Keratinocyte (primary cell): ENCODE data around the gene TGM1.

ENCODE experiments used
- EZH2 ChIP-seq: IDR thresholded peaks from one replicate; pipeline ENCODE4 v1.6.1; 2012; ENCODE audit warnings: inconsistent platforms, mild to moderate bottlenecking, low read length, moderate library complexity
- TF ChIP-seq, protein P1 (sequence below), 3 experiments: IDR thresholded peaks in 1 of 3; conservative IDR thresholded peaks in 1 of 3; optimal IDR thresholded peaks in 1 of 3; 2 replicates in 2 of 3; 3 replicates in 1 of 3; pipeline versions ENCODE3 to v1.5.1; 2011; ENCODE audit warnings: low read length in 3 of 3, mild to moderate bottlenecking in 3 of 3, moderate library complexity in 2 of 3, control low read depth in 1 of 3, inconsistent platforms in 1 of 3; ENCODE audit not compliant: insufficient read depth in 2 of 3; ENCODE audit errors: extremely low read depth in 1 of 3

- TF ChIP-seq, protein P1, sequence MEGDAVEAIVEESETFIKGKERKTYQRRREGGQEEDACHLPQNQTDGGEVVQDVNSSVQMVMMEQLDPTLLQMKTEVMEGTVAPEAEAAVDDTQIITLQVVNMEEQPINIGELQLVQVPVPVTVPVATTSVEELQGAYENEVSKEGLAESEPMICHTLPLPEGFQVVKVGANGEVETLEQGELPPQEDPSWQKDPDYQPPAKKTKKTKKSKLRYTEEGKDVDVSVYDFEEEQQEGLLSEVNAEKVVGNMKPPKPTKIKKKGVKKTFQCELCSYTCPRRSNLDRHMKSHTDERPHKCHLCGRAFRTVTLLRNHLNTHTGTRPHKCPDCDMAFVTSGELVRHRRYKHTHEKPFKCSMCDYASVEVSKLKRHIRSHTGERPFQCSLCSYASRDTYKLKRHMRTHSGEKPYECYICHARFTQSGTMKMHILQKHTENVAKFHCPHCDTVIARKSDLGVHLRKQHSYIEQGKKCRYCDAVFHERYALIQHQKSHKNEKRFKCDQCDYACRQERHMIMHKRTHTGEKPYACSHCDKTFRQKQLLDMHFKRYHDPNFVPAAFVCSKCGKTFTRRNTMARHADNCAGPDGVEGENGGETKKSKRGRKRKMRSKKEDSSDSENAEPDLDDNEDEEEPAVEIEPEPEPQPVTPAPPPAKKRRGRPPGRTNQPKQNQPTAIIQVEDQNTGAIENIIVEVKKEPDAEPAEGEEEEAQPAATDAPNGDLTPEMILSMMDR (optimal IDR thresholded peaks at IDR 0.05 in 1 of 3, IDR thresholded peaks at IDR 0.05 in 1 of 3, conservative IDR thresholded peaks at IDR 0.05 in 1 of 3; ENCODE audit: extremely low read depth in 1 of 3, insufficient read depth in 2 of 3, low read length in 3 of 3), result no peak
- TF ChIP-seq EZH2, result no peak
These were observed 37.5 kb upstream of the TGM1 start for GRCh38 chr14:24300326-24300980.
